ENCODE results near the gene COL17A1. TPM values are rescaled to one million over a fixed set of nuclear protein-coding genes. Genes with fewer than 3 reads are reported as not detected.

Gene COL17A1
- total RNA-seq, 1 donor from 2014 or later, result not detected

DNA sequence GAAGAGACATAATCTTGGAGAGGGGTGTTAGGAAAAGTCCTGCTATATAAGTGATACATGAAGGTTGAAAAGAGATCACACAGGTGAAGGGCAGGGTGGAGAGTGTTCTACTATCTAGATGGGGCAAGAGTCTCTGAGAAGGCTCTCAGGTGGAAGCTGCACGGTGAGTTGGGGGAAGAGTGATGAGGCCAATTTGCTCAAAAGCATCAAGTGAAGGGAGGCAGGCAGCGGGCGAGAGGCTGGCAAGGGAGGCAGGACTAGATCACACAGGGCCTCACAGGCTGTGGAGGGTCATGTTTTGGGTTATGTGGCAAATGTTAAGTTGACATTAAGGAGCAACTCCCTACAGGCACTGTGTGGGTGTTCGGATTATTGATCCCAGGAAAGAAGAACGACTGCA is 2.6 kb upstream of the COL17A1 start:
- Histone ChIP-seq H3K27ac (replicated peaks) (no peak overlapping the region), H3K4me1 (no peaks in the 10 kb centered on the region), H3K27me3 (ENCODE audit: low read depth) (no peaks in the 10 kb centered on the region), H3K9me3 (replicated peaks) (no peaks in the 10 kb centered on the region), H3K4me3 (no peak overlapping the region), H3K36me3 (no peaks in the 10 kb centered on the region)
- DNase-seq, result no peak
- intact Hi-C loops (cut with micrococcal nuclease), result no loop called here
- TF ChIP-seq, protein P1, sequence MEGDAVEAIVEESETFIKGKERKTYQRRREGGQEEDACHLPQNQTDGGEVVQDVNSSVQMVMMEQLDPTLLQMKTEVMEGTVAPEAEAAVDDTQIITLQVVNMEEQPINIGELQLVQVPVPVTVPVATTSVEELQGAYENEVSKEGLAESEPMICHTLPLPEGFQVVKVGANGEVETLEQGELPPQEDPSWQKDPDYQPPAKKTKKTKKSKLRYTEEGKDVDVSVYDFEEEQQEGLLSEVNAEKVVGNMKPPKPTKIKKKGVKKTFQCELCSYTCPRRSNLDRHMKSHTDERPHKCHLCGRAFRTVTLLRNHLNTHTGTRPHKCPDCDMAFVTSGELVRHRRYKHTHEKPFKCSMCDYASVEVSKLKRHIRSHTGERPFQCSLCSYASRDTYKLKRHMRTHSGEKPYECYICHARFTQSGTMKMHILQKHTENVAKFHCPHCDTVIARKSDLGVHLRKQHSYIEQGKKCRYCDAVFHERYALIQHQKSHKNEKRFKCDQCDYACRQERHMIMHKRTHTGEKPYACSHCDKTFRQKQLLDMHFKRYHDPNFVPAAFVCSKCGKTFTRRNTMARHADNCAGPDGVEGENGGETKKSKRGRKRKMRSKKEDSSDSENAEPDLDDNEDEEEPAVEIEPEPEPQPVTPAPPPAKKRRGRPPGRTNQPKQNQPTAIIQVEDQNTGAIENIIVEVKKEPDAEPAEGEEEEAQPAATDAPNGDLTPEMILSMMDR (IDR thresholded peaks at IDR 0.05; ENCODE audit: borderline replicate concordance), result no peak

DNA sequence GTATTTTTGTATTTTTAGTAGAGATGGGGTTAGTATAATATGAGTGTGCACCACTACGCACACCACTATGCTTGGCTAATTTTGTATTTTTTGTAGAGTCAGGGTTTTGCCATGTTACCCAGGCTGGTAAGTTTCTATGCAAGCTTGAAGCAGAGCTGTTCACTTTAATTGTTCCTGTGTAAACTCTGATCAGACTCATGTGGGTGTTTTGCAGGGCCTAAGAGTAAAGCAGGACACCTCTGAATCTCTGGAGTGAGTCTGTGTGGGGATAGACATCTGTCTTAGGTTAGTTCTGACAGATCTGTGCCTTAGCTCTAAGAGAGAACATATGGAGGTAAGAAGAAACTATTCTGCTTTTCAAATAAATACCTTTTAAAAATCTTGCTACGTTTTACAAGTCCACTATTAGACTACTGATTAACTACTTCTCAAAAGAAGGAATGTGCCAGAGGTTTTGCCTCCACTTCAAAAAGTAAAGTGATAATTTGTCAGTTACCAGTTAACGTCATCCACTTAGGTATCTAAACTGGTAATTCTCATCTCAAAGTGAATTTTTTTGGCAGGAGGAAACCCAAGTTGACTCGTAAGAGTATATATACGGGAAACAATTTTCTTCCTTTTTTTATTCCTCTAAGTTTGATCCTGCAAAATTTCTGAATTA is 1.1 kb downstream of the COL17A1 start:
- TF ChIP-seq, protein P1 (IDR thresholded peaks at IDR 0.05; ENCODE audit: borderline replicate concordance), result no peak
- Histone ChIP-seq H3K36me3 (no peaks in the 10 kb centered on the region), H3K27ac (replicated peaks) (no peak overlapping the region), H3K4me1 (no peaks in the 10 kb centered on the region), H3K27me3 (ENCODE audit: low read depth) (no peaks in the 10 kb centered on the region), H3K4me3 (no peak overlapping the region), H3K9me3 (replicated peaks) (no peaks in the 10 kb centered on the region)
- intact Hi-C loops (cut with micrococcal nuclease), result no loop called here
- DNase-seq, result no peak

DNA sequence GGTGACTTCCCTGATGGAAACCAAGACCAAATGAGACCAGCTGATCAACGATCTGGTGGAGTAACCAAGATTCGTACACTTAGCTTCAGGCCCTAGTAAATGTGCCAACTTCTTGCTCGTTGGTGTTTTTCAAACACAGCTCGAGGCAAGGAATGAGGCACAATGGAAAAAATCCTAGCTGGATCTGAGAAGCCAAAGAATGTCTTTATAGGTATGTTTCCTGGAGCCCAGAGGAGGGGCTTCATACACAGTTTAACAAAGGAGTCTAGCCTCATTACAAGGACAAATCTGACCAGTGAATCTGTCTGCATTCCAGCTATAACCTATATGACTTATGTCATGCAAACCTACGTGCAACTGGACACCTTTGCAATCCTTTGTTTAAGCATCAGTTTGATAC is 3.7 kb downstream of the COL17A1 start:
- no peaks in the 10 kb centered on the region for H3K27me3 ChIP-seq (ENCODE audit: low read depth)
- no peak overlapping the region for H3K27ac ChIP-seq (replicated peaks)
- intact Hi-C loops (cut with micrococcal nuclease), result no loop called here
- TF ChIP-seq, protein P1 (IDR thresholded peaks at IDR 0.05; ENCODE audit: borderline replicate concordance), result no peak
- no peaks in the 10 kb centered on the region for H3K36me3 ChIP-seq
- H3K9me3 ChIP-seq (replicated peaks), result no peaks in the 10 kb centered on the region
- DNase-seq, result no peak
- H3K4me1 ChIP-seq, result peaks cover 8% of the 10 kb centered on the region
- H3K4me3 ChIP-seq, result no peak overlapping the region

DNA sequence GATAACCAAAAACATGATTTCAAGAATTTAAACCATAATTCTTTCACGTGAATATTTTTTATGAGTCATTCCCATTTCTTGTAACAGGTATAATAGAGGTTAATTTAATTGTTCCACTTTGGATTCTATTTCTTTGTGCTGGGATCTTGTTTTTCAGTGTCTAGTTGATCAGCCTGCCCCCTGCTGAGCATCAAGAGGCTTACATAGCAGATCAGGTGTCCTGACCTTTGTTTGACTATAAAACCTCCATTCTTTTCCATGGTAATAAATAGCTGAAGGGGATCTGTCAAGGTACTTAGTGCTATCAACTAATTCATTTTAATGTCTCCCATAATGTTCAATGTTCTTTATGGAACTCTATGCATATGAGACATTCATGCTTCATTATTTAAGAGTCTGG is 4.9 kb downstream of the COL17A1 start:
- H3K36me3 ChIP-seq, result no peaks in the 10 kb centered on the region
- H3K27ac ChIP-seq (replicated peaks), result no peak overlapping the region
- H3K27me3 ChIP-seq (ENCODE audit: low read depth), result no peaks in the 10 kb centered on the region
- TF ChIP-seq, protein P1 (IDR thresholded peaks at IDR 0.05; ENCODE audit: borderline replicate concordance), result peak; percentile 52
- intact Hi-C loops (cut with micrococcal nuclease), result no loop called here
- DNase-seq, result no peak
- peaks cover 16% of the 10 kb centered on the region for H3K4me1 ChIP-seq
- no peaks in the 10 kb centered on the region for H3K9me3 ChIP-seq (replicated peaks)
- no peak overlapping the region for H3K4me3 ChIP-seq

DNA sequence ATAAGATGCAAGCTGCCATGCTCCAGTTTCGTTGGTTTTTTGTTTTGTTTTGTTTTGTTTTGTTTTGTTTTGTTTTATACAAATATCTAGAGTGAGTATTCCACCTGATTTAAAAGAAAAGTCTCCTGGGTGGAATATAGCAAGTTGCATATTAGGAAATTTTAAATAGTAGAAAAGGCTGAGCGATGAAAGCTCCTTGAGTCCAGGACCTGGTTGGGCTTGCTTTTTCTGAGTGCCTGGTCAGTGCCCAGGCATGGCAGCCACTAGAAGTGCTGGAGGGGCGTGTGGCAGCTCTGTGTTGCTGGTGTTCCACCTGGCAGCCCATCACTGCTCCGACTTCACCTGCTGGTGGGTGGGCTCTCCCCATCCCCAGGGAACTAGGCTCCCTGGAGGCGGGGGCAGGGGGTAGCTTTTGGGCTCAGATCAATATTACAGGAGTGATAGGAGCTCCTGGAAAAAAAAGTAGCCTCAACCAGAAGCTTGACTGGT is 8.0 kb downstream of the COL17A1 start:
- peak overlapping the region; percentile 52 for H3K27ac ChIP-seq (replicated peaks)
- intact Hi-C loops (cut with micrococcal nuclease), result no loop called here
- peaks cover 5% of the 10 kb centered on the region for H3K27me3 ChIP-seq (ENCODE audit: low read depth)
- TF ChIP-seq, protein P1 (IDR thresholded peaks at IDR 0.05; ENCODE audit: borderline replicate concordance), result no peak
- H3K4me3 ChIP-seq, result no peak overlapping the region
- no peaks in the 10 kb centered on the region for H3K9me3 ChIP-seq (replicated peaks)
- no peak for DNase-seq
- no peaks in the 10 kb centered on the region for H3K36me3 ChIP-seq
- H3K4me1 ChIP-seq, result peaks cover 16% of the 10 kb centered on the region

All from left ventricle myocardium inferior (tissue), 1 donor.